ENCODE results near the gene RAPGEF5.

RAPGEF5 gene

DNA sequence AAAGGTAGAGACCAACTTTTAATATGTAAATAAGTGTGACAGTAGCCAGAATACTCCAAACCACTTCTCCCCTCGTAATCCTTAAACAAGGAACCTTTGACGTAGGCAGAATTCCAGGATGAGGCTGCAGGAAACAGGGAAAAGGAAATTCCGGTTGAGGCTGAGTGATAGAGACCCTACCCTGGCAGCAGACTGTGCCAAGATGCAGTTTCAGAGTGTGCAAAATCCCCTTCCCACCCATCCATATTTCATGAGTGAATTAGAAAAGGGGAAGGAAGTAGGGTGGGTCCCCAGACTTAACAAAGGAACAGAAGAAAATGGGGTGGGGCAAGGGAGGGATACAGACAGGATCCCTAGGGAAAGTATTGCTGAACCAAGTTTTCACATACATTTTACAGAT lies 143.0 kb downstream of the RAPGEF5 start:
- Histone ChIP-seq H3K27me3 (replicated peaks) (no peaks in the 10 kb centered on the region), H3K36me3 (replicated peaks) (no peaks in the 10 kb centered on the region), H3K27ac (no peak overlapping the region), H3K4me3 (ENCODE audit: low read depth, low read length) (no peak overlapping the region)
- no peak for DNase-seq
- TF ChIP-seq, protein P1, sequence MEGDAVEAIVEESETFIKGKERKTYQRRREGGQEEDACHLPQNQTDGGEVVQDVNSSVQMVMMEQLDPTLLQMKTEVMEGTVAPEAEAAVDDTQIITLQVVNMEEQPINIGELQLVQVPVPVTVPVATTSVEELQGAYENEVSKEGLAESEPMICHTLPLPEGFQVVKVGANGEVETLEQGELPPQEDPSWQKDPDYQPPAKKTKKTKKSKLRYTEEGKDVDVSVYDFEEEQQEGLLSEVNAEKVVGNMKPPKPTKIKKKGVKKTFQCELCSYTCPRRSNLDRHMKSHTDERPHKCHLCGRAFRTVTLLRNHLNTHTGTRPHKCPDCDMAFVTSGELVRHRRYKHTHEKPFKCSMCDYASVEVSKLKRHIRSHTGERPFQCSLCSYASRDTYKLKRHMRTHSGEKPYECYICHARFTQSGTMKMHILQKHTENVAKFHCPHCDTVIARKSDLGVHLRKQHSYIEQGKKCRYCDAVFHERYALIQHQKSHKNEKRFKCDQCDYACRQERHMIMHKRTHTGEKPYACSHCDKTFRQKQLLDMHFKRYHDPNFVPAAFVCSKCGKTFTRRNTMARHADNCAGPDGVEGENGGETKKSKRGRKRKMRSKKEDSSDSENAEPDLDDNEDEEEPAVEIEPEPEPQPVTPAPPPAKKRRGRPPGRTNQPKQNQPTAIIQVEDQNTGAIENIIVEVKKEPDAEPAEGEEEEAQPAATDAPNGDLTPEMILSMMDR (IDR thresholded peaks at IDR 0.05; ENCODE audit: low read depth, low read length, missing control alignments) = no peak
- in situ Hi-C loops (cut with HindIII; ENCODE audit: low pct_ligation_motif_present, low sequenced_read_pairs) = no loop called here

DNA sequence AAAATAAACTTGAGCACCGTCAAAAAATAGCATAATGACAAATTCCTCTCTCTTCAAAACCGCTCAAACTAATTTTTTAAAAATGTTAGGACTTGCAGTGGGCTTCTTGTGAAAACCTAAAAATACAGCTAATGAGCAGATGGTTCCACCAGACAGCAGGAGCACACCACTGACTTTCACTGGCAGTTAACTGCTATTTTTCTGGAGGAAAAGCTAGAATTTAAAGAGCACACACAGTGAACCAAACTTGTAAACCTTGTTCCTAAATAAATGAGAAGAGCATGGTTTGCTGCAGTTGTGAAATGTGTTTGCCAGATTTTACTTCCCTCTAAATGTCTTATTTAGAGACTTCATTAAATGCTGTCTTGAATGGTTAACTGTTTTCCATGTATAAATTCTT lies 143.9 kb downstream of the RAPGEF5 start:
- in situ Hi-C loops (cut with HindIII; ENCODE audit: low pct_ligation_motif_present, low sequenced_read_pairs) = no loop called here
- no peaks in the 10 kb centered on the region for H3K36me3 ChIP-seq (replicated peaks)
- TF ChIP-seq, protein P1 (IDR thresholded peaks at IDR 0.05; ENCODE audit: low read depth, low read length, missing control alignments) = no peak
- H3K27ac ChIP-seq = no peak overlapping the region
- H3K4me3 ChIP-seq (ENCODE audit: low read depth, low read length) = no peak overlapping the region
- no peak for DNase-seq
- no peaks in the 10 kb centered on the region for H3K27me3 ChIP-seq (replicated peaks)

DNA sequence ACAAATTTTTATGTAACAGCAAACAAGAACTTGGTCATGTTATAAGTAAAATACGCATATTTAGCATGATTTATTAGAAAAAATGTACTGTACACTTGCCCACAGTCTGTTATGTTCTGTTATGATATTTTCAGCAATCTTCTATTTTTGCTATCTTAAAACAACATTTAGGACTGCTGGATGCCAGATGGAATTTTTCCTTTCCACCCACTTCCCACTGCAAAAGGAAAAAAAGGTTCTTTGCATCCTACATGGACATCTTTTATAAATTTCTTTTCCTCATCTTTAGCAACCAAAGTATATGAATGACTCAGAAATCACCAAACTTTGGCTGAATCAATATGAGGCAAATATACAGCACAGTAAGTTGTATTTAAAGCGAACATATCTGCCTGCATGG lies 146.0 kb downstream of the RAPGEF5 start:
- in situ Hi-C loops (cut with HindIII; ENCODE audit: low pct_ligation_motif_present, low sequenced_read_pairs) = no loop called here
- DNase-seq = no peak
- no peak overlapping the region for H3K27ac ChIP-seq
- H3K36me3 ChIP-seq (replicated peaks) = no peaks in the 10 kb centered on the region
- TF ChIP-seq, protein P1 (IDR thresholded peaks at IDR 0.05; ENCODE audit: low read depth, low read length, missing control alignments) = no peak
- no peaks in the 10 kb centered on the region for H3K27me3 ChIP-seq (replicated peaks)
- no peak overlapping the region for H3K4me3 ChIP-seq (ENCODE audit: low read depth, low read length)

DNA sequence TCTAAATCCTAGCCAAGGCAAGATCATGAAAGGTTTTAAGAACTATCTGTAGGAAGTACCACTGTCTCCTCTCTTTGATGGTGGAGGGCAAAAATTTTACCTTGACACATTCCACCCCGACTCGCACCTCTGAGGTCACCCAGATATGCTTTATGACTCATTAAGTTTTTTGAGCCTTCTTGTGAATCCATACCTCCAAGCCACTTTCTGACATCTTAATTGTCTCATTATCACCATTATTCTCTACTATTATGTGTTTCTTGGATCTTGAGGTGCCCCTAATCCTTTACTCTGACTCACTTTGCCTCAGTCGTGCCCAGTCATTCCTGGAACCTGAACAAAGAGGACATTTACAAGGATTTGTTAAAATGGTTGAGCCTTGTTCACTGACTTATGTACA lies 146.6 kb downstream of the RAPGEF5 start:
- H3K36me3 ChIP-seq (replicated peaks) = no peaks in the 10 kb centered on the region
- in situ Hi-C loops (cut with HindIII; ENCODE audit: low pct_ligation_motif_present, low sequenced_read_pairs) = no loop called here
- TF ChIP-seq, protein P1 (IDR thresholded peaks at IDR 0.05; ENCODE audit: low read depth, low read length, missing control alignments) = no peak

DNA sequence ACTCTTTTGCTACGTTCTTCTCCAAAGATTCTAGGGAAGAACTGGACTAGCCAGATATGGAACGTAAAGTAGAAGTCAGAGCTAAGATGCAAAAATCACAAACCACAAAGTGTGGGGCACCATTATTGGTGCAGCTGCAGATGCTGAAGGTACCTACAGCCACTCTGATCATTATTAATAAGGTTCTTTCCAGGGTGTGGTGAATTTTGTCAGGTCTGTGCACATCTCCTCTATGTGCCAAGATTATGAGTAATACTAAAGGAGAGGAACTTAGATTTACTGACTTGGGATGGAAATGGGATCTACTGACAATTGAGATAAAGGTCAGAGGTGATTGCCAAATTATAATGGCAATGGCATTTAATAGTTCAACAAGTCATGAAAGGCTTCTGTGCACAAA lies 148.2 kb downstream of the RAPGEF5 start:
- in situ Hi-C loops (cut with HindIII; ENCODE audit: low pct_ligation_motif_present, low sequenced_read_pairs) = no loop called here

More for the DNA sequence above, 146.6 kb downstream of the RAPGEF5 start:
- no peak overlapping the region for H3K27ac ChIP-seq
- H3K4me3 ChIP-seq (ENCODE audit: low read depth, low read length) = no peak overlapping the region
- no peaks in the 10 kb centered on the region for H3K27me3 ChIP-seq (replicated peaks)
- DNase-seq = no peak

More for the DNA sequence above, 148.2 kb downstream of the RAPGEF5 start:
- Histone ChIP-seq H3K27me3 (replicated peaks) (no peaks in the 10 kb centered on the region), H3K36me3 (replicated peaks) (no peaks in the 10 kb centered on the region), H3K27ac (no peak overlapping the region), H3K4me3 (ENCODE audit: low read depth, low read length) (no peak overlapping the region)
- TF ChIP-seq, protein P1 (IDR thresholded peaks at IDR 0.05; ENCODE audit: low read depth, low read length, missing control alignments) = no peak
- no peak for DNase-seq

All from brain microvascular endothelial cell (primary cell).